Measurements from ENCODE around the gene PARD6B. TPM values are rescaled to one million over a fixed set of nuclear protein-coding genes. Genes with fewer than 3 reads are reported as not detected.

The PARD6B gene
- total and polyA plus RNA-seq, 2 of the 4 experiments (the other 2 are of a cell fraction), result 0.17 to 0.90 TPM

GRCh38 chr20:50723672-50724071 is 7.7 kb upstream of the PARD6B start:
- no peak overlapping the region for H3K4me3 ChIP-seq (ENCODE audit: insufficient read depth, low read depth, low read length)
- H3K4me2 ChIP-seq (ENCODE audit: low read depth, low read length), result no peak overlapping the region
- in situ Hi-C loops (cut with MboI; ENCODE audit: low sequenced_read_pairs), result no loop called here
- dilution Hi-C loops (cut with HindIII; ENCODE audit: low sequenced_read_pairs, unreplicated experiment), result no loop called here
- intact Hi-C loops (cut with micrococcal nuclease), result no loop called here
- CTCF ChIA-PET, result interaction anchor here (0.6 to 2.9 kb wide), 2 partner anchors 10 to 30 kb away, joined by 3 to 11 read pairs; no protein-coding TSS in a partner anchor
- no peak overlapping the region for H2AK9ac ChIP-seq (replicated peaks; ENCODE audit: low read depth, low read length, poor library complexity)
- no peak overlapping the region for H4K91ac ChIP-seq (ENCODE audit: insufficient read depth, low read depth, low read length)
- peak overlapping the region; percentile 76 for H3K4ac ChIP-seq (ENCODE audit: low read depth, low read length)
- H3K9ac ChIP-seq (ENCODE audit: low read depth, low read length), result no peak overlapping the region
- H2BK20ac ChIP-seq (ENCODE audit: low read depth, low read length), result peak overlapping the region; percentile 88; the same call in 1 of the 2 replicates
- no peak overlapping the region for H4K5ac ChIP-seq (ENCODE audit: low read depth, low read length)
- WGBS, 2 experiments (ENCODE audit: extremely low coverage in 2 of 2, insufficient read length in 1 of 2), result 100% methylated on average over 2 of the region's 9 CpGs; no CpG with 5 or more reads in 1 of the 2 experiments
- no peaks in the 10 kb centered on the region for H3K36me3 ChIP-seq (ENCODE audit: control insufficient read depth, insufficient read depth, low read length)
- DNase-seq (no peak), ATAC-seq (ENCODE audit: low read depth) (no peak)
- H2AFZ ChIP-seq (replicated peaks; ENCODE audit: low read length, poor library complexity), result no peak overlapping the region
- H2BK15ac ChIP-seq (ENCODE audit: low read depth, low read length), result peak overlapping the region; percentile 74; the same call in 1 of the 3 replicates
- no peak overlapping the region for H2BK5ac ChIP-seq (ENCODE audit: low read depth, low read length, poor library complexity, severe bottlenecking)
- no peak for TF ChIP-seq POLR2A (IDR thresholded peaks at IDR 0.05; ENCODE audit: low read depth, low read length)
- no peak for TF ChIP-seq MXI1 (IDR thresholded peaks at IDR 0.05; ENCODE audit: borderline replicate concordance, low read depth, low read length)
- no peak for TF ChIP-seq USF2 (IDR thresholded peaks at IDR 0.05; ENCODE audit: low read depth, low read length)
- TF ChIP-seq MAZ (IDR thresholded peaks at IDR 0.05; ENCODE audit: borderline replicate concordance, low read depth, low read length), result no peak
- TF ChIP-seq MAFK (IDR thresholded peaks at IDR 0.05; ENCODE audit: low read depth, low read length), result no peak
- TF ChIP-seq CTCF (conservative IDR thresholded peaks at IDR 0.05; ENCODE audit: low read depth, low read length), result no peak
- H3K27me3 ChIP-seq (ENCODE audit: control insufficient read depth, insufficient read depth, low read length), result no peaks in the 10 kb centered on the region
- H3K18ac ChIP-seq (ENCODE audit: low read depth, low read length), result no peak overlapping the region
- H4K20me1 ChIP-seq (ENCODE audit: insufficient read depth, low read length), result no peaks in the 10 kb centered on the region
- BruUV-seq (replicated peaks), result no TSS peak
- H3K56ac ChIP-seq (ENCODE audit: extremely low read depth, insufficient read depth, low read length), result no peak overlapping the region
- no peaks in the 10 kb centered on the region for H3K79me1 ChIP-seq (ENCODE audit: low read depth in 1 of 2, low read length in 2 of 2)
- peak overlapping the region; percentile 82; the same call in 1 of the 2 replicates for H2BK120ac ChIP-seq (ENCODE audit: low read depth, low read length)
- peaks cover 18% of the 10 kb centered on the region for H3K9me1 ChIP-seq (ENCODE audit: insufficient read depth, low read length)
- no peak overlapping the region for H3K23ac ChIP-seq (ENCODE audit: low read depth, low read length)
- POLR2A ChIA-PET (ENCODE audit: unreplicated experiment), result no interaction called here
- H3K9me3 ChIP-seq (ENCODE audit: control insufficient read depth, insufficient read depth, low read length), result no peaks in the 10 kb centered on the region
- peaks cover 13% of the 10 kb centered on the region for H3K4me1 ChIP-seq (ENCODE audit: control insufficient read depth, insufficient read depth, low read length)
- H3K14ac ChIP-seq (replicated peaks; ENCODE audit: low read depth, low read length), result no peak overlapping the region
- peak overlapping the region in 1 of 2 experiments; percentile 14; a peak in 1 of 4 replicates for H4K8ac ChIP-seq (ENCODE audit: low read depth in 2 of 2, low read length in 2 of 2)
- peak overlapping the region; percentile 94; the same call in 1 of the 2 replicates for H2AK5ac ChIP-seq (ENCODE audit: low read depth, low read length)
- no peak overlapping the region for H3K27ac ChIP-seq (ENCODE audit: insufficient read depth, low read length)
